HG03025 (cell line): ENCODE measurements around the gene GTF2H1.
"Not testable (repeated sequence)": the region's sequence is repeated elsewhere in the genome, so short reads cannot be mapped to it uniquely, and the experiment has no call there.

Experiments used
- ATAC-seq: cut with Tn5 transposase; IDR thresholded peaks from one replicate; pipeline ENCODE4 v1.9.1; 2021; ENCODE audit warnings: mild to moderate bottlenecking, moderate library complexity; ENCODE audit not compliant: unreplicated experiment, low FRiP score

GTF2H1 gene

DNA sequence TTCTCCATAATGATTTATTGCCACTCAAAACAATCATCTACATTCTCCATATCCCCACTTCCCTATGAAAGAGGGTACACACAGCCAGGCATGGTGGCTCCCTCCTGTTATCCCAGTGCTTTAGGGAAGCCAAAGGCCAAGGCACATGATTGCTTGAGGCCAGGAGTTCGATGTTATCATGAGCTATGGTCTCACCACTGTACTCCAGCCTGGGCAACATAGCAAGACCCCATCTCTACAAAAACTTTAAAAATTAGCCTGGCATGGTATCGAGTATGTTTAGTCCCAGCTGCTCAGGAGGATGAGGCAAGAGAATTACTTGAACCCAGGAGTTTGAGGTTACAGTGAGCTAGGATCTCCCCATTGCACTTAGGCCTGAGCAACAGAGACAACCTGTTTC lies 6.5 kb upstream of the GTF2H1 start:
- no peak for ATAC-seq

DNA sequence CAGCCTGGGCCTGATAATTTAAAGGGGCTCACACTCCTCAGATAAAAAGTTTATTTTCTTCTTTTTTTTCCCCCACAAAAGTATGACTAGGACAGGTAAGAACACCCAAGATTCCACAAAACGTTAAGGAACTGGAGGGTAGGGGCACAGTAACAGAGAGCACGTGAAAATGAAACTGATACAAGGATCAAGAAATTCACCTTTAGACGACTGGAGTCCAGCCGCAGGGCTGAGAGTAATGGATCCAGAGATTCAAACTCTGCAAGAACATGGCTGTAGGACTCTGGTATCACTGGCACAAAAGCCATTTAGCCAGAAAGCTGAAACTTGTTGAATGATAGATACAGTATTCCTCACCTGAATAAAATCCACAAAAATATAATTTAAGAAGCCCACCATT lies 4.8 kb upstream of the GTF2H1 start:
- no peak for ATAC-seq

- ATAC-seq = no peak
Observed at GRCh38 chr11:18319914-18320313, 2.5 kb upstream of the GTF2H1 start.

- no peak for ATAC-seq
Observed at GRCh38 chr11:18320617-18321016, 1.8 kb upstream of the GTF2H1 start.

- ATAC-seq = peak; percentile 4
Observed at GRCh38 chr11:18321578-18321968, 794 bp upstream of the GTF2H1 start.

DNA sequence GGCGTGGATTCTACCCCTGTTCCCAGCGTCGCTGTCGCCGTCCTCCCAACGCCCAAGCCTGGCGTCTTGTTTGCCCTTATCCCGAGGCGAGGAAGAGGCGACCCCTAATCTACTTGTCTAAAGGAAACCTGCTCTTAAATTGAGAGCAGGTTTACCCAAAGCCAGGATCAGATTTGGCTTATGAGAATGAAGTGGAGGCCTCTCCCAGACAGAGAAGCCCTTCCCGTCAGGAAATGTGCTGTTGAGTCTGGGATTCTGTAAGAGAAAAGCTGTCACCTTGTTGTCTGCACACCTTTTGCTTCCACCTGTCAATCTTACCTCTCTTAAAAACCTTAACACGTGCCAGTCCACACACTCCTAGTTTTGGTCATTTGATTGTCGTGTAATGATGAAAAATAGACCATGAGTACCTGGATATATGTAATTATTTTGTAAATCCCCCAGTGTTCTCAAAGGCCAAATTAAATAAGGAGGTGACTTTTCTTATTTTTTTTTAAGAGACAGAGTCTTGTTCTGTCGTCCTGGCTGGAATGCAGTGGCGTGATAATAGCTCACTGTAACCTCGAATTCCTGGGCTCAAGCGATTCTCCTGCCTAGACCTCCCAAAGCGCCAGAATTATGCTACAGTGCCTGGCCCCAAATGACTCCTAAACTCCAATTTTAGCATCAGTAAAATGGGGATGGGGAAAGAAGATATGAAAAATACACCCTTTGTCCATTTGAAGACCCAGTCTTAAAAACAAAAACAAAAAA lies 627 bp downstream of the GTF2H1 start:
- no peak for ATAC-seq

DNA sequence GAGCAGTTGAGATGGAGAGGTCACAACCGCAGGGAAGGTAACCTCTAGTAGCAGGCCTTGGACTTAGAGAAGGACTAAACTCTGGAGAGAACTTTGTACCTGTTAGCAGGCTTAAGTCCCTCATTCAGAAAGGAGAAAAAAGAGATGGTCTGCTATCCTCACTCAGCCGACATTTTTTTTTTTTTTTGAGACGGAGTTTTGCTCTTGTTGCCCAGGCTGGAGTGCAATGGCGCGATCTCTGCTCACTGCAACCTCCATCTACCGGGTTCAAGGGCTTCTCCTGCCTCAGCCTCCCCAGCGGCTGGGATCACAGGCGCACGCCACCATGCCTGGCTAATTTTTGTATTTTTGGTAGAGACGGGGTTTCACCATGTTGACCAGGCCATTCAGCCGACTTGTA lies 1.5 kb downstream of the GTF2H1 start:
- ATAC-seq = not testable (repeated sequence)

GRCh38 chr11:18324381-18324780 lies 2.0 kb downstream of the GTF2H1 start:
- ATAC-seq = no peak

GRCh38 chr11:18329196-18329870 lies 7.0 kb downstream of the GTF2H1 start:
- no peak for ATAC-seq

GRCh38 chr11:18330921-18331320 lies 8.6 kb downstream of the GTF2H1 start:
- ATAC-seq = no peak

DNA sequence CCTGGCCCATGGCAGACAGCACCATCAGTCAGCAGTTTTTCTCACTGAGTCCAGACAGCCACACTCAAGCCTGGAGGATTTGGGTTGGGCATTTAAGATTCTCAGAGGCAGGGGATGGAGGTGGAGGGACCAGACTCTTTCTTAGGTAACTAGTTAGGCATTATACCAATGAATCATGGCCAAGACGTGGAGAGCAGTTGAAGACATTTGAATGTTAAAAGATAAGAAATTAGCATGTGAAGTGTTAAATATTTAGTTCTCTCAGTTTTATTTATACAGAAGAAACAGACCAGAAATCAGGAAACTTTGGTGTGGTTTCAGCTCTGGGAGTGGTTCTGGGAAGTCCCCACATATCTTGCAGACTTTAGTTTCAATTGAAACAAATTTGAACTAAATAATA lies 9.9 kb downstream of the GTF2H1 start:
- ATAC-seq = no peak

- ATAC-seq = no peak
Observed at GRCh38 chr11:18332891-18333290, 10.5 kb downstream of the GTF2H1 start.

DNA sequence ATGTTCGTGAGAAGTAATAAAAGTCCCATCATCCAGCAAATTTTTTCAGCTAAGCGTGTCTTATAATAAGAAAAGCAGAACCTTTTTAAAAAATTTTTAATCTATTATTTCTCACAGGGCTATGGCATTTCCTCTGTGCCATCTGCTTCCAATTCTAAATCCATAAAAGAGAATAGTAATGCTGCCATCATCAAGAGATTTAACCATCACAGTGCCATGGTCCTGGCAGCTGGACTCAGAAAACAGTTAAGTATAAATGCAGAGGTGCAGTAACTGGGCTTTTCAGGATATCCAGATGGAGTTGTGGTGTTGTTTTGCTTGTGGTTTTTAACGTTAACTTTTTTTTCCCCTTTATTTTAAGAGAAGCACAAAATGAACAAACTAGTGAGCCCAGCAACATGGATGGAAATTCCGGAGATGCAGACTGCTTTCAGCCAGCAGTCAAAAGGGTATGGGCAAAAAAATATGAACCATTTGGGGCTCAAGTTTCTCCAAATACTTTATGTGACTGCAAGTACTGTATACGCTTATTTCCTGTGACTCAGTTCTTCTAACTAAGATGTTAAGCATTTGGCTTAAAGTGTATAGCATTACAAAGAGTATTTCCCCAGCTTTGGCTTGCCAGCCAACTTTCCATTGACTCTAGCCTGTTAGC lies 25.2 kb downstream of the GTF2H1 start:
- ATAC-seq = no peak

DNA sequence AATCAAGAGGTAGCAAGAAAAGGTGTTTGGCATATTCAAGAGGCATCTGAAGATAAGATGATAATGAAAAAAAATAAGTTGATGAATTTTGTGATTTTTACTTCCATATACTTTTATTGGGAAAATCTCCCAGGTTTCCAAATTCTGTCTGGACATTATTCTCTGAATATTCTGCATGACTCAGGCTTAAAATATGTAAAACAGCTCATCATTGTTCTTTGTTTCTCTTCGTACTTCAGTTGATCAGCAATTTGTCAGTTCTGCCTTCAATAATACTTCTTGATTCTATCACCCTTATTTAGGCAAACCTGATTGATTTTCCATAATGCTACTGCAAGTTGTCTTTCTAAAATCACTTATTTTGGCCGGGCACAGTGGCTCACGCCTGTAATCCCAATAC lies 30.2 kb downstream of the GTF2H1 start:
- ATAC-seq = no peak

DNA sequence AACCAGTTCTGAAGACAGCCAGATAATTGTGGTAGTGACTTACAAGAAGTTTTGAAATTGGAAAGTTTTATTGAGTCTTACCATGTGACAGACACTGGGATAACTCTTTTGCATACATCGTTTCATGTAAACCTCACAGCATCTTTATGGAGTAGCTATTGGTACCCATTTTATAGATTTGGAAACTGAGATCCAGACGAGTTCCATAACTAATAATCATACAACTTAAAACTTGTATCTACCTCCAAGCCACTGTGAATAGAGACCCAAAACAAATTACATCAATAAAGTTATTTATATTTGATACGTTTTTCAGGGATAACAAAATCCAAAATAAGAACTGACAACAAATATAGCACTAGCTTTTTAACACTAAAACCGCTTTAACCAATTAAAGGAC lies 36.3 kb downstream of the GTF2H1 start:
- ATAC-seq = no peak

GRCh38 chr11:18361154-18361553 lies 38.8 kb downstream of the GTF2H1 start:
- no peak for ATAC-seq

GRCh38 chr11:18364495-18365073 lies 42.2 kb downstream of the GTF2H1 start:
- no peak for ATAC-seq

- no peak for ATAC-seq
Observed at GRCh38 chr11:18365741-18366140, 43.4 kb downstream of the GTF2H1 start.

DNA sequence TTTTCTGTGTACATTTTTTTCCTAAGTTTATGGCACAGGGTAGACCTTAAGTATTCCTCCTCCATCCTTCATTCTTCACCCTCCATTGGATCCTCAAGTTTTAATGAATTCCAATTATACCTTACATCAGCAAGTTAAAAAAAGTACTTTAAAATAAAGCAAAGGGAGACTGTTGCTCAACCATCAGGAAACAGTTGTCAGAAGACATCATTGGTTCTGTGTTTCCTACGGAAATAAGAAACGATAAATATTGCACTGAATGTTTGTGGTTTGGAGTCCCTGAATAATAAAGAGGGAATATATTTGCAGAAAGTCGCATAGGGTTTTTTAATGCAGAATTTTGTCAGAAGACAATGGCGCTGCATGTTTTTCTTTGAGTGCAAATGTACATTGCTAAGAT lies 43.9 kb downstream of the GTF2H1 start:
- no peak for ATAC-seq

GRCh38 chr11:18367431-18367830 lies 45.1 kb downstream of the GTF2H1 start:
- ATAC-seq = no peak

GRCh38 chr11:18368221-18368620 lies 45.9 kb downstream of the GTF2H1 start:
- ATAC-seq = no peak
